OCI-LY1 (cell line): ENCODE results near the gene BTK.

ENCODE experiments used
- EZH2 ChIP-seq: fragments of 200-600 bp; sonication (generic), shearing (Covaris generic); IDR thresholded peaks from 2 replicates; pipeline ENCODE4 v1.8.0; 2017; ENCODE audit warnings: borderline replicate concordance, mixed run types, mild to moderate bottlenecking, antibody characterized with exemption, low read length, moderate library complexity, mixed read lengths
- TF ChIP-seq, protein P1 (sequence below): fragments of 200-600 bp; sonication (generic), shearing (Covaris generic); IDR thresholded peaks from 2 replicates; pipeline ENCODE4 v1.5.1; 2017; ENCODE audit warnings: mild to moderate bottlenecking, antibody characterized with exemption, low read length, moderate library complexity, mixed read lengths

DNA sequence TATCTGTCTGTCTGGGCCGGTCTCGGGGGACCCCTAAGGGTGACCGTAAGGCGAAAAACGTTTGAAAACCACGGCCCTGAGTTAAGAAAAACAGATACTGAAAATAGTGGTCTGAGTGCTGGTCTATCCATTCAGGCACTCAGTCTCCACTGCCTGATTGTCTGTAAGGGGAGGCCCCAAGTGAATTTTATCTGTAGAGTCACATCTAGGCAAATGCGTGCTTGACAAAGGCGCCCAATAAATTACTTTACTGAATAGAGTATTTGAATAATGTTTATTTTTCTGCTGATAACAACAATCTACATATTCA, 22.5 kb upstream of the BTK start:
- TF ChIP-seq EZH2 = no peak
- TF ChIP-seq, protein P1, sequence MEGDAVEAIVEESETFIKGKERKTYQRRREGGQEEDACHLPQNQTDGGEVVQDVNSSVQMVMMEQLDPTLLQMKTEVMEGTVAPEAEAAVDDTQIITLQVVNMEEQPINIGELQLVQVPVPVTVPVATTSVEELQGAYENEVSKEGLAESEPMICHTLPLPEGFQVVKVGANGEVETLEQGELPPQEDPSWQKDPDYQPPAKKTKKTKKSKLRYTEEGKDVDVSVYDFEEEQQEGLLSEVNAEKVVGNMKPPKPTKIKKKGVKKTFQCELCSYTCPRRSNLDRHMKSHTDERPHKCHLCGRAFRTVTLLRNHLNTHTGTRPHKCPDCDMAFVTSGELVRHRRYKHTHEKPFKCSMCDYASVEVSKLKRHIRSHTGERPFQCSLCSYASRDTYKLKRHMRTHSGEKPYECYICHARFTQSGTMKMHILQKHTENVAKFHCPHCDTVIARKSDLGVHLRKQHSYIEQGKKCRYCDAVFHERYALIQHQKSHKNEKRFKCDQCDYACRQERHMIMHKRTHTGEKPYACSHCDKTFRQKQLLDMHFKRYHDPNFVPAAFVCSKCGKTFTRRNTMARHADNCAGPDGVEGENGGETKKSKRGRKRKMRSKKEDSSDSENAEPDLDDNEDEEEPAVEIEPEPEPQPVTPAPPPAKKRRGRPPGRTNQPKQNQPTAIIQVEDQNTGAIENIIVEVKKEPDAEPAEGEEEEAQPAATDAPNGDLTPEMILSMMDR = no peak
